GM18526 (cell line): Measurements from ENCODE around the gene ZNF85.
A peak's percentile ranks its signal among the peaks of the same experiment; 100 is the strongest.

Experiments
- POLR2A ChIP-seq: IDR thresholded peaks from 3 replicates; pipeline ENCODE4 v1.6.1; 2011; ENCODE audit not compliant: insufficient read length; ENCODE audit errors: extremely low read depth

ZNF85 gene

GRCh38 chr19:20923077-20923871 is at the start of gene ZNF85:
ZNF85 (plus strand) TSS chr19:20923251; CDS start chr19:20923401, 150 bp downstream.
- TF ChIP-seq POLR2A = peak; percentile 62

GRCh38 chr19:20879501-20879900 is 43.5 kb upstream of the ZNF85 start:
- TF ChIP-seq POLR2A = no peak

GRCh38 chr19:20912973-20913372 is 10.1 kb upstream of the ZNF85 start:
- no peak for TF ChIP-seq POLR2A

- TF ChIP-seq POLR2A = no peak
Measured at GRCh38 chr19:20925481-20925880, 2.4 kb downstream of the ZNF85 start.

- TF ChIP-seq POLR2A = no peak
Measured at GRCh38 chr19:20926796-20927195, 3.7 kb downstream of the ZNF85 start.

GRCh38 chr19:20928371-20928770 is 5.3 kb downstream of the ZNF85 start:
- TF ChIP-seq POLR2A = no peak

GRCh38 chr19:20964798-20965197 is 41.7 kb downstream of the ZNF85 start:
- no peak for TF ChIP-seq POLR2A

- TF ChIP-seq POLR2A = no peak
Measured at GRCh38 chr19:20968092-20968491, 45.0 kb downstream of the ZNF85 start.

- TF ChIP-seq POLR2A = no peak
Measured at GRCh38 chr19:20969498-20969897, 46.4 kb downstream of the ZNF85 start.

- TF ChIP-seq POLR2A = no peak
Measured at GRCh38 chr19:20969898-20970297, 46.8 kb downstream of the ZNF85 start.

- peak; percentile 63 for TF ChIP-seq POLR2A
Measured at GRCh38 chr19:20999731-21000352, 76.8 kb downstream of the ZNF85 start.
